Measurements from ENCODE around the gene ESR2. TPM values are rescaled to one million over a fixed set of nuclear protein-coding genes. Genes with fewer than 3 reads are reported as not detected.

The ESR2 gene
- total RNA-seq, 4 donors from 2014 or later = 0.59 to 2.4 (median 1.5) TPM

GRCh38 chr14:64208261-64208660 lies 85.9 kb downstream of the ESR2 start:
- H3K36me3 ChIP-seq = peaks cover 0 to 53% (median 9%) of the 10 kb centered on the region in 3 donors
- H3K9me3 ChIP-seq = no peaks in the 10 kb centered on the region
- H3K4me3 ChIP-seq = no peak overlapping the region
- H3K27me3 ChIP-seq = no peaks in the 10 kb centered on the region
- TF ChIP-seq CTCF (IDR thresholded peaks at IDR 0.05) = no peak
- no peak for TF ChIP-seq POLR2A (IDR thresholded peaks at IDR 0.05)
- TF ChIP-seq EP300 (IDR thresholded peaks at IDR 0.05) = no peak
- no peak overlapping the region for H3K27ac ChIP-seq
- DNase-seq (ENCODE audit: low spot score in 2 of 2) = no peak
- H3K4me1 ChIP-seq = no peaks in the 10 kb centered on the region
- 93 to 97% methylated on average over 7 of the region's 7 CpGs for WGBS, 2 donors

- TF ChIP-seq EP300 (IDR thresholded peaks at IDR 0.05) (no peak), CTCF (IDR thresholded peaks at IDR 0.05) (no peak), POLR2A (IDR thresholded peaks at IDR 0.05) (no peak)
- WGBS, 2 donors = 96 to 98% methylated on average over 4 of the region's 4 CpGs
- peaks cover 0 to 9% (median 2%) of the 10 kb centered on the region in 4 donors for H3K4me1 ChIP-seq
- DNase-seq (ENCODE audit: low spot score in 2 of 2) = no peak
- no peaks in the 10 kb centered on the region for H3K9me3 ChIP-seq
- no peak overlapping the region for H3K27ac ChIP-seq
- peaks cover 0 to 13% (median 0%) of the 10 kb centered on the region in 3 donors for H3K36me3 ChIP-seq
- H3K27me3 ChIP-seq = no peaks in the 10 kb centered on the region
- H3K4me3 ChIP-seq = no peak overlapping the region
Observed at GRCh38 chr14:64203366-64204006, 90.7 kb downstream of the ESR2 start.

GRCh38 chr14:64202716-64203115 lies 91.5 kb downstream of the ESR2 start:
- H3K27me3 ChIP-seq = no peaks in the 10 kb centered on the region
- peaks cover 0 to 8% (median 0%) of the 10 kb centered on the region in 3 donors for H3K36me3 ChIP-seq
- no peak overlapping the region for H3K4me3 ChIP-seq
- 81 to 82% methylated on average over 10 of the region's 10 CpGs for WGBS, 2 donors
- H3K4me1 ChIP-seq = peaks cover 0 to 12% (median 2%) of the 10 kb centered on the region in 4 donors
- DNase-seq (ENCODE audit: low spot score in 2 of 2) = no peak
- no peaks in the 10 kb centered on the region for H3K9me3 ChIP-seq
- H3K27ac ChIP-seq = no peak overlapping the region
- TF ChIP-seq CTCF (IDR thresholded peaks at IDR 0.05) (no peak), POLR2A (IDR thresholded peaks at IDR 0.05) (no peak), EP300 (IDR thresholded peaks at IDR 0.05) (no peak)

- H3K36me3 ChIP-seq = peaks cover 0 to 8% (median 0%) of the 10 kb centered on the region in 3 donors
- WGBS, 2 donors = 91 to 97% methylated on average over 18 of the region's 18 CpGs
- peaks cover 0 to 17% (median 2%) of the 10 kb centered on the region in 4 donors for H3K4me1 ChIP-seq
- no peak overlapping the region for H3K4me3 ChIP-seq
- H3K9me3 ChIP-seq = no peaks in the 10 kb centered on the region
- DNase-seq (ENCODE audit: low spot score in 2 of 2) = no peak
- TF ChIP-seq CTCF (IDR thresholded peaks at IDR 0.05) (no peak), POLR2A (IDR thresholded peaks at IDR 0.05) (no peak), EP300 (IDR thresholded peaks at IDR 0.05) (no peak)
- no peaks in the 10 kb centered on the region for H3K27me3 ChIP-seq
- H3K27ac ChIP-seq = no peak overlapping the region
Observed at GRCh38 chr14:64201921-64202545, 92.1 kb downstream of the ESR2 start.

GRCh38 chr14:64201296-64201695 lies 92.9 kb downstream of the ESR2 start:
- Histone ChIP-seq H3K27ac (no peak overlapping the region), H3K36me3 (peaks cover 0 to 8% (median 0%) of the 10 kb centered on the region in 3 donors), H3K27me3 (no peaks in the 10 kb centered on the region), H3K4me1 (peaks cover 0 to 24% (median 5%) of the 10 kb centered on the region in 4 donors), H3K4me3 (no peak overlapping the region), H3K9me3 (no peaks in the 10 kb centered on the region)
- no peak for DNase-seq (ENCODE audit: low spot score in 2 of 2)
- TF ChIP-seq POLR2A (IDR thresholded peaks at IDR 0.05) (no peak), CTCF (IDR thresholded peaks at IDR 0.05) (no peak), EP300 (IDR thresholded peaks at IDR 0.05) (no peak)
- 87 to 90% methylated on average over 7 of the region's 7 CpGs for WGBS, 2 donors
